ENCODE results near the gene KRTAP5-2.

The KRTAP5-2 gene

DNA sequence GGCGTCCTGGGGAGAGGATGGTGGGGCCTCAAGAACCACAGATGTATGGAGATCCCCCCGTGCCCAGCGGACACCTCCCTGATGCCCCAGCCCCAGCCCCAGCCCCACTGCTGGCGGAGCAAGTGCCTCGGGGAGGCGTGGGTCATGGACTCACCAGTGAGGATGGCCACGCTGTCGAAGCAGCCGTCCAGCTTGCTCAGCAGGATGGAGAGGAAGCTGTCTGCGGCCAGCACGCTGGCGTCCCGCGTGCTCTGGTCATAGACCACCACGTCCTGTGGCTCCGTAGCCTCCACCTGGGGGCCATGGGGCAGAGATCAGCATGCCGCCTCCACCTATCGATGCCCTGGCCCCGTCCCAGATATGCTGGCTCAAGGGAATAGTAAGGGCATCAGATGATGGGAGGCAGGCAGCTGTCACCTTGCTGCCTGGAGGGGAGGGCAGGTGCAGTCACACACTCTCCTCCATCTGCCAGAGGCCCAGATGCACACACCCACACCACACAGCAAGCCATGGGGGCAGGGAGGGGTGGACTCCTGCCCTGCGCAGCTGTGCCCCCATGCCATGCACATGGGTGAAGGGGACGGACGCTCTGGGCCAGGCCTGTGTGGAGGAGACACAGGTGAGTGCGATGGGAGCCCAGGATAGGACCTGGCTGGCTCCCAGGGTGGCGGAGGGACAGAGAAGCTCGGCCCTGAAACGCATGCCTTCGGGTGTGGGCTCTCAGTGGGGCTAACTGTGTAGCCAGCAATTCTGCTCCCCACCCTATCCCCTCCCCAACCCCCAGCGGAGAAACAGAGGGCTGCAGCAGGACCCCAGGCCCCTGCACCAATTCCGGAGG, 34.2 kb downstream of the KRTAP5-2 start:
- TF ChIP-seq, protein P1, sequence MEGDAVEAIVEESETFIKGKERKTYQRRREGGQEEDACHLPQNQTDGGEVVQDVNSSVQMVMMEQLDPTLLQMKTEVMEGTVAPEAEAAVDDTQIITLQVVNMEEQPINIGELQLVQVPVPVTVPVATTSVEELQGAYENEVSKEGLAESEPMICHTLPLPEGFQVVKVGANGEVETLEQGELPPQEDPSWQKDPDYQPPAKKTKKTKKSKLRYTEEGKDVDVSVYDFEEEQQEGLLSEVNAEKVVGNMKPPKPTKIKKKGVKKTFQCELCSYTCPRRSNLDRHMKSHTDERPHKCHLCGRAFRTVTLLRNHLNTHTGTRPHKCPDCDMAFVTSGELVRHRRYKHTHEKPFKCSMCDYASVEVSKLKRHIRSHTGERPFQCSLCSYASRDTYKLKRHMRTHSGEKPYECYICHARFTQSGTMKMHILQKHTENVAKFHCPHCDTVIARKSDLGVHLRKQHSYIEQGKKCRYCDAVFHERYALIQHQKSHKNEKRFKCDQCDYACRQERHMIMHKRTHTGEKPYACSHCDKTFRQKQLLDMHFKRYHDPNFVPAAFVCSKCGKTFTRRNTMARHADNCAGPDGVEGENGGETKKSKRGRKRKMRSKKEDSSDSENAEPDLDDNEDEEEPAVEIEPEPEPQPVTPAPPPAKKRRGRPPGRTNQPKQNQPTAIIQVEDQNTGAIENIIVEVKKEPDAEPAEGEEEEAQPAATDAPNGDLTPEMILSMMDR (IDR thresholded peaks at IDR 0.05; ENCODE audit: control extremely low read depth, extremely low read depth, low read depth, missing control alignments), result no peak
- DNase-seq (ENCODE audit: extremely low spot score), result no peak
- CTCF ChIA-PET, result interaction anchor here (1.1 to 2.9 kb wide), 2 partner anchors 10 to 13 kb away, joined by 3 to 26 read pairs; no protein-coding TSS in a partner anchor
- POLR2A ChIA-PET, result interaction anchor here (0.6 kb wide), 1 partner anchor 10 kb away, joined by 5 read pairs; no protein-coding TSS in a partner anchor

DNA sequence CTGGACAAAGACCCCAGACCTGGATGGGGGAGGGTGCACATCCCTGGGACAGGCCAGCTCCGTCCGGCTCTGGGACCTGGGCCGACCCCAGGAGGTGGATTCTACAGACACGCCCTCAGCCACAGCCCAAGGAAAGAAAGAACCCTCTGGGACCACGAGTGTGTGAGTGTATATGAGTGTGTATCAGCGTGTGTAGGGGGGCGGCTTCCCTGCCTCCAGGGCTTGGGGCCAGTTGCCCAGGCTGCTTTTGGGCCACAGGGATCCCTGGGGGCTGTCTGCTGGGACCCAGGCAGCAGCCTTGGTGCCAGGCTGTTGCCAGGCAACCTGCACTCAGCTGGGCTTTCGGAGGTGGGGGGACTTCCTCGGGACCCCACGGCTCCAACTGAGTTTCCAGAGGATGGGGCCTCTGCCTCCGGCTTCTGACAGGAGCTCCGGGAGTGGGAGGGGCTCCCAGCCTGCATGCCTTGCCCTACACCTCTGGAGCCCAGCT, 34.9 kb downstream of the KRTAP5-2 start:
- DNase-seq (ENCODE audit: extremely low spot score), result no peak
- POLR2A ChIA-PET, result no interaction called here
- CTCF ChIA-PET, result no interaction called here
- TF ChIP-seq, protein P1 (IDR thresholded peaks at IDR 0.05; ENCODE audit: control extremely low read depth, extremely low read depth, low read depth, missing control alignments), result no peak

DNA sequence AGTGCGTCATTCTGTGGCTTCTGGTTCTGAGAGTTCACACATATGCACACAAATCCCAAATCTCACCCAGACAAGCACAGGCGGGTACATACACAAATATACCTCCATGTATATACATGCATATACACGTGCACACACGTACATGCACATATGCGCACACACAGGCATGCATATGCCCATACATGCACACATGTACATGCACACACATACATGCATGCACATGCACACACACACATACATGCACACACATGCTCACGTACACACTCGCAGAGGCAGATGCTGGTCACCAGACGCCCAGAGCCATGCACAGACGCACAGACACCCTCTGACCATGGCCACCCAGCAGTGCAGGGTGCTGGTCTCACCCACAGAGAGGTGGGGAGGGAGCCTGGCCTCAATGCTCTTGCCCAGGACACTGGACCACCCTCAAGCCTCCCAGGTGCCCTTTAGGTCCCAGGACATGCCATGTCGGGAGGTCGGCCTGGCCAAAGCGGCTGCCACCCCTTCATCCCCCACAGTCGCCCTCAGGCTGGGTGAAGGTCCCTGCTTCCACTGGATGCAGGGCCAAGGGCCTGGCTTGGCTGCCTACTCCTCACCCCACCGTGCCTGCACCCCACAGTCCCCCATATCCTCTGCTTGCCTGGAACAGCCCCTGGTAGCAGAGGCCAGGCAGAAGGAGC, 35.5 kb downstream of the KRTAP5-2 start:
- ChIA-PET POLR2A (no interaction called here), CTCF (no interaction called here)
- TF ChIP-seq, protein P1 (IDR thresholded peaks at IDR 0.05; ENCODE audit: control extremely low read depth, extremely low read depth, low read depth, missing control alignments), result no peak
- DNase-seq (ENCODE audit: extremely low spot score), result no peak

DNA sequence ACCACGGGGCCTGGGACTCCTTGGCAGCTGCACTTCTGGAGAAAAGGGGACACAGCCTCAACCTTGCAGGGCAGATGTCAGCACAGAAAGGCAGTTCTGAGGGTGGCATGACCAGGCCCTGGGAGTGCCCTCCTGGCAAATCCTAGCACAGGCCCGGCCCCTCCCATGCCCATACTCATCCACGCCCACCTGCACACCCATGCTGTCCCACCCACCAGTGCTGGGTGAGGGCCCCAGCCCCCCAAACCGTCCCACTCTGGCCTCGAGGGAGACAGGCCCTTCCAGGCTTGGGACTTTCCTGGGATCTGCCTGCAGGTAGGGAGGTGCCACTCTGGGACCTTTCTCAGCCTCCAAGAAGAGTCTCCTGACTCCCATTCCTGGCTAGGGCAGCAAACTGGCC, 36.1 kb downstream of the KRTAP5-2 start:
- DNase-seq (ENCODE audit: extremely low spot score), result no peak
- TF ChIP-seq, protein P1 (IDR thresholded peaks at IDR 0.05; ENCODE audit: control extremely low read depth, extremely low read depth, low read depth, missing control alignments), result no peak
- ChIA-PET POLR2A (no interaction called here), CTCF (no interaction called here)

DNA sequence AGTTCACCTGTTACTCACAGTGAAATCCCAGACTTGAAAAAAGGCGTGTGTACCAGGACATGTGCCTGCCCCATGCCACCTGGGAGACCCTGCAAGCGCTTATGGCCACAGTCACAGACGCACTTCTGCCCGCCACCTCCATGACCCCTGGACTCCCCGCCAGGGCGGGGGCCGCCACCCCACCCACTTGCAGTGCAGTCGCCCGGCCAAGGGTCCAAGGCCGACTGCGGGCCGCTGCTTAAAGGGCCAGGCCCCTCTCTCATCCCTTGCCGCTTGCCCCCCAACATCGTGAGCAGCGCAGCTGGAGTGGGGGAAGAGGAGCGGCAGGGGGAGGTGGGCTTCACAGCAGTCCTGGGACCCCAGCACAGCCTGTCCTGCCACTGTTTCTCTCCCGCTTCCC, 36.8 kb downstream of the KRTAP5-2 start:
- TF ChIP-seq, protein P1 (IDR thresholded peaks at IDR 0.05; ENCODE audit: control extremely low read depth, extremely low read depth, low read depth, missing control alignments), result no peak
- CTCF ChIA-PET, result interaction anchor here (2.0 kb wide), 1 partner anchor 13 kb away, joined by 11 read pairs; no protein-coding TSS in a partner anchor
- POLR2A ChIA-PET, result no interaction called here
- DNase-seq (ENCODE audit: extremely low spot score), result no peak

DNA sequence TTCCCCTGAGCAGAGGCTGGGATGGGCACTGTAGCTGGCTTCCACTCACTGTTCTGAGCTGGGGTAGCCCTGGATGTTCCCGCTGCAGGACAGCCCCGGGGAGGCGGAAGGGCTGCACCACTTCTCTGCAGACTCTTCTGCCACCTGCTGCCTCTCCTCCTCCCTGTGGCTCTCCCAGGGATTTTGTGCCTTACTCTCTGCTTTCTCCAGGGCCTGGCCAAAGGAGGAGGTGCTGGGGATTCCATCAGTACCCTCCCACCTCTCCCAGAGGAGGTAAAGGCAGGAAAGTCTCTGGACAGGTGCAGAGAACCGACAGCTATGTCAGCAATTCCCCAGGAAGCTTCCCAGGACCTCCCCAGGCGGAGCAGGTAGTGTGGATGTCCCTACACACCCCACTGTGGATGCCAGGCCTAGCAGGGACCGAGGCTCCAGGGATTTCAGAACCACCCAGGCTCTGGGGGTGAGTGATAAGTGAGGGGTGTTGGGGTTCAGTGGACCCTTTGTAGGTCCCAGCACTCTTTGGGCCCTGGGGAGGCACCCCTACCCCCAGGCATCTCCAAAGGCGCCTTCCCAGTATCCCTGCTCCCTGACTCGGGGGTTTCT, 37.3 kb downstream of the KRTAP5-2 start:
- POLR2A ChIA-PET, result no interaction called here
- no peak for DNase-seq (ENCODE audit: extremely low spot score)
- TF ChIP-seq, protein P1 (IDR thresholded peaks at IDR 0.05; ENCODE audit: control extremely low read depth, extremely low read depth, low read depth, missing control alignments), result no peak
- CTCF ChIA-PET, result interaction anchor here (2.0 kb wide), 1 partner anchor 14 kb away, joined by 11 read pairs; no protein-coding TSS in a partner anchor
